SK-N-MC (cell line): ENCODE results near the gene XPC.
"Not testable (repeated sequence)": the region's sequence is repeated elsewhere in the genome, so short reads cannot be mapped to it uniquely, and the experiment has no call there.

Experiments used
- EZH2 ChIP-seq: fragments of 200-600 bp; sonication (generic); IDR thresholded peaks from one replicate; pipeline ENCODE4 v1.6.1; 2017; ENCODE audit warnings: antibody characterized with exemption
- FOXP2 ChIP-seq: optimal IDR thresholded peaks from 2 replicates; pipeline ENCODE3; 2011; ENCODE audit warnings: mild to moderate bottlenecking, moderate library complexity; ENCODE audit not compliant: insufficient read depth; ENCODE audit errors: extremely low read length, control extremely low read depth
- POLR2AphosphoS5 ChIP-seq: IDR thresholded peaks from 2 replicates; pipeline ENCODE4 v1.6.1; 2012; ENCODE audit warnings: mild to moderate bottlenecking, low read depth, low read length, borderline replicate concordance

- not testable (repeated sequence) for TF ChIP-seq POLR2AphosphoS5, FOXP2, EZH2
Observed at GRCh38 chr3:14109821-14110220, 68.6 kb downstream of the XPC start.
